Choroid plexus epithelial cell (primary cell): ENCODE data around the gene KCNJ10.

Experiments
- DNase-seq: peaks from one replicate; pipeline ENCODE4 v3.0.0-alpha.2; 2010; ENCODE audit warnings: low read depth
- H3K4me3 ChIP-seq: 2 replicates; pipeline ENCODE4 v1.5.1; 2011; ENCODE audit warnings: low read depth, mild to moderate bottlenecking, control low read depth, low read length, moderate library complexity
- CTCF ChIP-seq: conservative IDR thresholded peaks from 2 replicates; pipeline ENCODE4 v1.5.1; 2011; ENCODE audit warnings: low read depth, mild to moderate bottlenecking, control low read depth, inconsistent platforms, low read length, moderate library complexity

Gene KCNJ10

DNA sequence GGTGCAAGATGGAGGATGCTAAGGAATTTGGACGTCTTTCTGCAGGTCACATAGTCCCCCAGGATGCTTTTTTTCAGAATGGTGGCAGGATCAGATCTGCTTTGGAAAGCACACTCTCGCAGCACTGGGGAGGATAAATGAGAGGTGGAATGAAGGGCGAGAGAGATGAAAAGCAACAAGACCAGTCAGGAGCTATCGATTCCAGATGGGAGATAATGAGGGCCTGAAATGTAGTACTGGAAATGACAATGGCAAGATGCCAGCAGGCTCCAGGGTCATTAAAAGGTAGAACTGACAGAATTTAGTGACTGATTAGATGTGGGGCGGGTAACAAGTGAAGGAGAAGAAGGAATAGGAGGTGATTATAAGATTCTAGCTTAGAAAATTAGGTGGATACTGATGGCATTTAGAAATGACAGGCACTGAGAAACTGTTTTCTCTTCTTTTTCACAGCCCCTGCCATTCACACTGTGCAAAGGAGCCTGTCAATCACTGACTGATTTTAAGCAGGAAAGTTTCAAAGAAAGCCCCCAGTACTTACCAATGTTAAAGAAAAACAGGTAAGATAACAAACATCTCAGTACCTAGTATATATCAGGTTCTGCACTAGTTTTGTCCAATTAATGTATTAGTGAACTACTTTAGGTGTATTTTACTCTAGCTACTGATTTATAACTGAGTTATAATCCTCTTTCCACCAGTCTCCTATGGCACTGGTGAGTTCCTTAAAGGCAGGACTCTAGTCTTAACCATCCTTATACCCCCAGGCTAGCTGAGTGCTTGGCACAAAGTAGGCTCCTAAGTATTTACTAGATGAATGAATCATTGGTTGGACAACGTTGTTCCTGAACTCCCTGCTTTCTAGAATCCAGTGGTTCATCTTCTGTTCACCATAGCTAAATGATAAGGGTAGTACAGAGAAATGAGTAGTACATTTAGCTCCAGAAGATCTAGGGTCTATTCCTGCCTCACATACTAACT is 47.3 kb downstream of the KCNJ10 start:
- no peak for TF ChIP-seq CTCF
- no peak overlapping the region for H3K4me3 ChIP-seq
- DNase-seq = no peak

GRCh38 chr1:160021376-160022074 is 48.4 kb downstream of the KCNJ10 start:
- TF ChIP-seq CTCF = no peak
- no peak for DNase-seq
- H3K4me3 ChIP-seq = no peak overlapping the region

DNA sequence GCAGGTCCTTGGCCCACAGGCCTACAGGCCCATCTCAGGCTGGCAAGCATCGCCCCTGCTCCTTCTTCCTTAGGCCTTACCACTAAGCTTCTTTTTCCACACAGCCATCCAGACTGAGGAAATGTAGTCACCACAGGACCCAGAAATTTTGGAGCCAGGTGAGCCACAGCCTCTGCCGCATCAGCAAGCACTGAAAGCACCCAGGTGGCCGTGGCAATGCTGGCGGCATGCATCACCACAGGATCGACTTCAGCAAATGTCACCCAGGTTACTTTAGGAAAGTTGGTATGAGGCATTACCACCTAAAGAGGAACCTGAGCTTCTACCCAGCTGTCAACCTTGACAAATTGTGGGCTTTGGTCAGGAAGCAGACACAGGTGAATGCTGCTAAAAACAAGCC is 49.8 kb downstream of the KCNJ10 start:
- TF ChIP-seq CTCF = no peak
- no peak for DNase-seq

DNA sequence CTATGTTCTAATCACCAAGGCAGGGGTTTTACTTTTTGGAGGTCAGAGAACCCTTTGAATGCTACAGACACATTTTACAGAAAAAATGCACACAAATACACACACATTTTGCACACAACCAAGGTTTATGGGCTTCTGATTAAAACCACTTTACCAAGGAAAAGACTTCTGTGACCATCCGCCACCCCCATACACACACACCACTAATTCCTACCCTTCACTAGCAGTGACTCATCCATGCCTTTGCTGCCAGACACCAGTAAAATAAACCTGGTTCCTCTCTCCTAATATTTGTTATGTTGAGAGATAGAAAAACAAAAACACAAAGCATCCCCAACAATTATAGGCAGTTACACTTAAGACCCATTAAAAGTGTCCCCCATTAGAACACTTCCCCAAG is 51.1 kb downstream of the KCNJ10 start:
- no peak overlapping the region for H3K4me3 ChIP-seq
- DNase-seq = peak; percentile 60
- no peak for TF ChIP-seq CTCF

More for the DNA sequence above, 49.8 kb downstream of the KCNJ10 start:
- no peak overlapping the region for H3K4me3 ChIP-seq

DNA sequence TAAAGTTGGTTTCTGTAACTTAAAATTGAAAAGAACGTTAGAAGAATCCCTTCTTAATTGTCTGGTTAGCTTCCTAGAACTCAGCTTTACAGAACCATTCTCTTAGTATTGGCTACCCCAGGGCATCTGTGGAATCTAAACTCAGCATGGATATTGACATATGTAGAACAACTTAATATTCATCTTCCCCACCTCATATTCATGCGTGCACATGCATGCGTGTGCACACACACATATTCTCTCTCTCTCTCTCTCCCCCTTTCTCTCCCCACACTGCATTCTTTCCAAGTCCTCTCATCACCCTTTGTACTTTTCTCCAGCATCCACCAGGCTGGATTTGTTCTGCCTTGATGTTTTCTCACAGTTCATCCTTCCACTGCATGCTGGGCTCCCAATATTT is 51.6 kb downstream of the KCNJ10 start:
- no peak overlapping the region for H3K4me3 ChIP-seq
- no peak for TF ChIP-seq CTCF
- DNase-seq = peak; percentile 14

GRCh38 chr1:160017592-160017991 is 52.4 kb downstream of the KCNJ10 start:
- no peak for DNase-seq
- H3K4me3 ChIP-seq = no peak overlapping the region
- TF ChIP-seq CTCF = no peak
